Measurements from ENCODE around the gene DOHH.
A peak's percentile ranks its signal among the peaks of the same experiment; 100 is the strongest.

Gene DOHH

GRCh38 chr19:3501780-3502179 is 1.3 kb upstream of the DOHH start:
- no peak for DNase-seq

- DNase-seq, result no peak
These were observed 591 bp downstream of the DOHH start for GRCh38 chr19:3499738-3500428.

GRCh38 chr19:3497757-3498520 is 2.5 kb downstream of the DOHH start:
- no peak for DNase-seq

DNA sequence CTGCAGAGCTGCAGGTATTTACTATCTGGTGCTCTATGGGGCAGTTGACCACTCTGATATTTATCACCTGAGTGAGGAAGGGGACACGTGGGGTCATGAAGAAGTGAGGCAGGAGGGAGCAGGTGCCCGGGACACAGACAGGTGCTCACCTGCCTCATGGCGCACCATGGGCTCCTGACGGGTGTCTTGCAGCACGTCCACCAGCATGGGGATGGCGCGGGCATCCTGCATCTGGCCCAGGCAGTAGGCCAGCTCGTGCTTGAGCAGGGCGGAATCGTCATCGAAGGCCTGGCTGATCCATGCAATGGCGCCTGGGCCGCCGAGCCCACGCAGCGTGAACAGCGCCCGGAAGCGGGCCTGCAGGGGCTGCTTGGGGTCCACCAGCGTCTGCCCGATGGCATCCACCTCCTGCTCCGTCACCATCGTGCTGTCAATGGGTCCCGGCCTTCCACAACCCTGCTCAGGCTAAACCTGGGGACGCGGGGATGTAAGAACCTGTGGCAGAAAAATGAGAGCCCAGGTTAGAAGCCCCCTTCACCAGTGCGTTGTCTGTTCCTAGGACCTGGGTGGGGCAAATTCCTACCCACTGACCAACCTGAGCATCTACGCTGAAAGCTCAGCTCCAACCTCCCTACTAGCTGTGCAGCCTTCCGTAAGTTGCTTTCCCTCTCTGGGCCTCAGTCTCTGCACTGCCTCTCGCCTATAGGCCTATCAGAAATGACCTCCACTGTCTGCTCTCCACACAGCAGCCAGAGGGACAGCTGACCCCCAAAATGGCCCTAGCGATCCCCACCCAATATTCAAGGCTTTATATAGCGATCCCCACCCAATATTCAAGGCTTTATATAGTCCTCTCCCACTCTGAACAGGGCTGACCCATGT is 3.8 kb downstream of the DOHH start:
- no peak for DNase-seq

GRCh38 chr19:3494559-3494958 is 5.9 kb downstream of the DOHH start:
- DNase-seq, result no peak

- DNase-seq, result no peak
These were observed 6.4 kb downstream of the DOHH start for GRCh38 chr19:3494051-3494450.

DNA sequence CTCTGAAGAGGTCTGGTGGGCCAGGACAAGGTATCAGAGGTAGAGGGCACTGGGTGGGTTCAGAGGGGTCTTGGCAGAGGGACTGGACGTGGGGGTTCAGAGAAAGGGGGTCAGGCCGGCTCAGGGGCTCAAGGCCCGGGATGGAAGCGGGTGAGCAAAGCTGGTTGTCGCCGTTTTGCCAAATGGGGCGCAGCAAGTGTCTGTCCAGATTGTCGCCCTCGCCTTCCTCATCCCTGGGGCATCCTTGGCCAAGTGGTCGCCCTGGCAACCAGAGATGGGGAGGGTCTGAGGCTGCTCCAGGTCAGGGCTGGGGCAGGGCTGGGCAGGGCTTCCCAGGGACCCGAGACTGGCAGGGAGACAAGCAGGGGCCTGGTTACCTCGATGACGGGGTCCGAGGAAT is 6.8 kb downstream of the DOHH start:
- no peak for DNase-seq

GRCh38 chr19:3492919-3493318 is 7.6 kb downstream of the DOHH start:
- DNase-seq, result no peak

GRCh38 chr19:3492131-3492839 is 8.2 kb downstream of the DOHH start:
- no peak for DNase-seq

DNA sequence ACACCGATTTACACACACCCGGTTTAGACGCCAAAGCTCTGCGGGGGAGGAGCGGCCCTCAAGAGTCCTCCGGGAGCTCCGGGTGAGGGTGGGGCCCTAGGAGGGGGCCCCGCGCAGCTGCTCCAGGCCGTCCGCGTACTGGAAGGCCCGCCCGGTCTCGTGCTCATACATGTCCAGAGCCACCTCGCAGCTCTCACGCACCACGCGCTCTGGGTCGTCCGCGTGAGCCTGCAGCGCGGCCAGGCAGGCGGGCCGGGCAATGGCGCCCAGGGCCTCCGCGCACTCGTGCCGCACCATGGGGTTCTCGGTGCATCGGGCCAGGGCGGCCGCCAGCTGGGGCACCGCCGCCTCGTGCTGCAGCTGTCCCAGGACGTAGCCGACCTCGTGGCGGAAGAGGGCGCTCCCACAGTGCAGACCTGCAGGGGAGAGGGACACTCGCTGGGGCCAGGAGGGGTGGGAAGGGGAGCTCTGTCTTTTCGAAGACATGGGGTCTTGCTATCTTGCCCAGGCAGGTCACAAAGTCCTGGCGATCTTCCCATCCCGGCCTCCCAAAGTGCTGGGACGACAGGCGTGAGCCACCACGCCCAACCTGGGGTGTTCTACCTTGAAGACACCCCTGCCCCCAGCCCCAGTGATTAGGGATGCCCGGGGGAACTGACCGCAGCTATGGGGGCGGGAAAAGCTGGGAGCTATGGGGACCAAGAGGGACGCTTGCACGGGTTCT is 8.9 kb downstream of the DOHH start:
- DNase-seq, result no peak

- no peak for DNase-seq
These were observed 17.2 kb downstream of the DOHH start, which contains the start of gene SMIM44 for GRCh38 chr19:3483226-3483628. Gene SMIM44, minus strand, starts transcription at chr19:3483441. Its CDS starts 38 bp downstream, at chr19:3483403.

- no peak for DNase-seq
These were observed 17.8 kb downstream of the DOHH start for GRCh38 chr19:3482507-3483225.

- DNase-seq, result no peak
These were observed 19.0 kb downstream of the DOHH start for GRCh38 chr19:3481241-3482090.

DNA sequence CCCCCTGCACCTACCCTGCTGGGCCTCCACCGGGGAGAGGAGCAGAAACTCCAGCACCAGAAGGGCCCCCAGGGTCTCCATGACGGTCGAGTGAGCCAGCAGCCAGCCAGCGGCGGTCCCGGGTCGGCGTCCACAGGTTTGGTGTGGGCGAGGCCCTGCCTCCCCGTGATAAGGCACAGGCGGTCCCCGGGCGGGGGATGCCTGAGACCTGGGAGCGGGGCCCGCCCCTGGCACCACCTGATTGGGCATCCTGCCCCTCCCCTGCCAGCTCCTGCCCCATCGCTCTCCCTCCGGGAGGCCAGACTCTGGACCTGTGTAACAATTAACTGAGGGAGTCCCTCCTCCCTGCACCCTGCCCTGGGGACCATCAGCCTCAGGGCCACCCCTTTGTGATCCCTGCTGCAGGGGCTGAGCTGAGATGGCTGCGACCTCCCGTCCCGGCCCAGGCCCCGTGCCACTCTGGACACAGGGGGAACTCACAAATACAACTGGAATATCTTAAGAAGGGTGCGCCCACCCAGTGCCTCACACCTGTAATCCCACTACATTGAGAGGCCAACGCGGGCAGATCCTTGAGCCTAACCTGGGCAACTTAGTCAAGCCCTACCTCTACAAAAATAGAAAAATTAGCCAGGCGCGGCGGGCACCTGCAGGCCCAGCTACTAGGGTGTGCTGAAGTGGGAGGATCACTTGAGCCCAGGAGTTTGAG is 19.9 kb downstream of the DOHH start, which contains the start of gene SMIM24:
SMIM24 (minus strand) TSS at position 143 of the 709 bp plus-strand sequence; CDS start at position 81, 62 bp downstream.
- no peak for DNase-seq

- no peak for DNase-seq
These were observed 20.6 kb downstream of the DOHH start for GRCh38 chr19:3479834-3480215.

DNA sequence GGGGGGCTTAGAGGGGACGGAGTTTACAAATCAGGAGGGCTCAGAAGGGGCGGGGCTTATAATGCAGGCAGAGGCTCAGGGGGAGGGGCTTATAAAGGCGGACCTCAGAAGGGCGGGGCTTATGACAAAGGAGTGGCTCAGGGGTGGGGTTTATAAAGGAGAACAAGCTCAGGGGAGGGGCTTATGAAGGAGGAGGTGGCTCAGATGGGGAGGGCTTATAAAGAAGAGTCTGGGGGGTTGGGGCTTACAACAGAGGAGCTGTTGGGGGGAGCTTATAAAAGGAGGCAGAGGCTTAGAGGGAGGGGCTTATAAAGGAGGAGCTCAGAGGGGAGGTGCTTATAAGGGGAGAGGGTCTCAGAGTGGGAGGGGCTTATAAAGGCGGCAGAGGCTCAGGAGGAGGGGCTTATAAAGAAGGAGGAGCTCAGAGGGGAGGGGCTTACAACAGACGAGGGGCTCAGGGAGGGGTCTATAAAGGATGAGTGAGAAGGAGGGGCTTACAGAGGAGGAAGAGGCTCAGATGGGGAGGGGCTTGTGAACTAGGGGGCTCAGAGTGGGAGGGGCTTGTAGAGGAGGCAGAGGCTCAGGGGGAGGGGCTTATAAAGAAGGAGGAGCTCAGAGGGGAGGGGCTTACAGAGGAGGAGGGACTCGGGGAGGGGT is 21.2 kb downstream of the DOHH start:
- peak; percentile 39 to 64 (median 64) for DNase-seq

DNA sequence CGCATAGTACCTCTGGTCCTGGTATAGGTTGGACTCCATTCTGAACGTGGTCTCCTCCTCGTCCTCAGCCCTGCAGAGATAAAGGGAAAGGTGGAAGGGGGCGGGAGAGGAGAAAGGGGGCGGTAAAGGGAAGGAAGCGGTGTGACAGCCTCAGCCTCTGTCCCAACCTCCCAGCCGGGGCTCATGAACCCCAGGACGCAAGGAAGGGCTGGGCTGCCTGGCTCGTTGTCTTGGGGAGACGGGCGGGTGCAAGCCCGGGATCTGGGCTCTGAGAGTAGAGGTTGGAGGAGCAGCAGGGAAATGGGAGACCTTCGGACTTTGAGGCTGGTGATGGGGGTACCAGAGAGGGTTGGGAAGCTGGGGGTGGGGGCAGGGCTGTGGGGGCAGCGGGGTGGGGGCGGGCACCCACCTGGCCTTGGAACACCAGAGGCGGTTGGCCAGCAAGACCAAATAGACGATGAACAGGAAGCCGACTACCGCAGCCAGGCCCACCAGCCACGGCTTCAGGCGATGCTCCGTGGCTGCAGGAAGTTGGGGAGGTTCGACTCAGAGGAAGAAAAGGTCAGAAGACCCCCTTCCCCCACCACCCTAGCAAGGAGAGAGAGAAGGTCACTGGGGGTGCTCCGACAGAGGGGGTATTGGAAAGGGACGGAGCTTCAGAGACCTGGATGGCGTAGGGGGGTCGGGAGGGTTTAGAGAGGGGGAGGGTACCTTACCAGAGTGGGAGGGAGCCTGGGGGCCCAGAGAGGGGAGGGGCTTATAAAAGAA is 21.9 kb downstream of the DOHH start:
- DNase-seq, result no peak

- no peak for DNase-seq
These were observed 22.5 kb downstream of the DOHH start for GRCh38 chr19:3477951-3478350.
